Peyer's patch (tissue), 4 donors: Measurements from ENCODE around the gene TENT4A.

Experiments
- CTCF ChIP-seq, 6 experiments: fragments of 450-650 bp in 4 of 6; fragments of 200-600 bp in 2 of 6; sonication (generic) in 1 of 6; IDR thresholded peaks; one replicate each; pipeline ENCODE4 v1.5.1; 2017 to 2019; ENCODE audit warnings: antibody characterized with exemption in 6 of 6, mild to moderate bottlenecking in 3 of 6, moderate library complexity in 1 of 6
- POLR2A ChIP-seq, 2 donors: fragments of 450-650 bp; IDR thresholded peaks; one replicate each; pipeline ENCODE4 v1.5.1; 2017; ENCODE audit warnings: antibody characterized with exemption in 2 of 2, mild to moderate bottlenecking in 2 of 2, moderate library complexity in 2 of 2

GRCh38 chr5:6700074-6700684, 13.1 kb upstream of the TENT4A start:
- no peak for TF ChIP-seq CTCF (IDR thresholded peaks at IDR 0.05)
- TF ChIP-seq POLR2A (IDR thresholded peaks at IDR 0.05): no peak
